Ramos (cell line): ENCODE data around the gene NUP42.
"Not testable (repeated sequence)": the region's sequence is repeated elsewhere in the genome, so short reads cannot be mapped to it uniquely, and the experiment has no call there.

Experiments used
- in situ Hi-C: fragments of 300-500 bp; cut with MboI; formaldehyde crosslinking; loops from one replicate; pipeline ENCODE4 v1.14.3; 2022; ENCODE audit warnings: low sequenced_read_pairs; ENCODE audit not compliant: unreplicated experiment

NUP42 gene

DNA sequence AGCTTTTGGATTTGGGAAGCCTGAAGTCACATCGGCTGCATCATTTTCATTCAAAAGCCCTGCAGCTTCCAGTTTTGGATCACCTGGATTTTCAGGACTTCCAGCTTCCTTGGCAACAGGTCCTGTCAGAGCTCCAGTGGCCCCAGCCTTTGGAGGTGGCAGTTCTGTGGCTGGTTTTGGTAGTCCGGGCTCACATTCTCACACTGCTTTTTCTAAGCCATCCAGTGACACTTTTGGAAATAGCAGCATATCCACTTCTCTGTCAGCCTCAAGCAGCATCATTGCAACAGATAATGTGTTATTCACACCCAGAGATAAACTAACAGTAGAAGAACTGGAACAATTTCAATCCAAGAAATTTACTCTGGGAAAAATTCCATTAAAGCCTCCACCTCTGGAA, 18.5 kb downstream of the NUP42 start:
- in situ Hi-C loops, result no loop called here

DNA sequence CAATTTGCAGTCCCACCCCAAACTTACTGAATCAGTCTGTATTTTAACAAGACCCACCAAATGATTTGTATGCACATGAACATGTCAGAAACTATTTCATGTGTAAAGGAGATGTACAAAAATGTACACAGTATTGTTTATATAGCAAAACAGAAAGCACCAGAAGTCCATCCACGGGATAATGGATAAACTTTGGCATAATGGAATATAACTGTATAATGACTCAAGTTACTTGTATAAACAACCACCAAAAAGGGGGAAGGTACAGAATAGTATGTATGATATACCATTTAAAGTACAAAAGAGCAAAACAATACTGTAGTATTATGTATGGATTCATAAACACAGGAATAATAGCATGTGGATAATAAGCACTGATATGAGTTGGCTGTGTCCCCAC, 22.4 kb downstream of the NUP42 start:
- in situ Hi-C loops, result no loop called here

DNA sequence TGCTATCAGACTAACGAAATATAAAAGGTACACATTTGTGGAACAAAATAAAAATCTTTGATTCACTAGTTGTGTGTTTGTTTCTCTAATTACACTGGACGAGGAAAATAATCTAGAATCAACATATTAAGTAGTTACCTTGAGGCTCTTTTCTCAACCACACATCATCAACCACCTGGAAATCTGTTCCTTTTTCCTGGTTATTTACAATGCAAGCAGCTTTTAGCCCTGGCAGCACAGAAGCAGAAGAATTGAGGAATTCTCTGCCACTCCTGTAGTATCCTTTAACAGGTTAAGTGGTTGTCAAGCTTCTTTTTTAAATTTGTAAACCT, 23.7 kb downstream of the NUP42 start:
- in situ Hi-C loops, result no loop called here

DNA sequence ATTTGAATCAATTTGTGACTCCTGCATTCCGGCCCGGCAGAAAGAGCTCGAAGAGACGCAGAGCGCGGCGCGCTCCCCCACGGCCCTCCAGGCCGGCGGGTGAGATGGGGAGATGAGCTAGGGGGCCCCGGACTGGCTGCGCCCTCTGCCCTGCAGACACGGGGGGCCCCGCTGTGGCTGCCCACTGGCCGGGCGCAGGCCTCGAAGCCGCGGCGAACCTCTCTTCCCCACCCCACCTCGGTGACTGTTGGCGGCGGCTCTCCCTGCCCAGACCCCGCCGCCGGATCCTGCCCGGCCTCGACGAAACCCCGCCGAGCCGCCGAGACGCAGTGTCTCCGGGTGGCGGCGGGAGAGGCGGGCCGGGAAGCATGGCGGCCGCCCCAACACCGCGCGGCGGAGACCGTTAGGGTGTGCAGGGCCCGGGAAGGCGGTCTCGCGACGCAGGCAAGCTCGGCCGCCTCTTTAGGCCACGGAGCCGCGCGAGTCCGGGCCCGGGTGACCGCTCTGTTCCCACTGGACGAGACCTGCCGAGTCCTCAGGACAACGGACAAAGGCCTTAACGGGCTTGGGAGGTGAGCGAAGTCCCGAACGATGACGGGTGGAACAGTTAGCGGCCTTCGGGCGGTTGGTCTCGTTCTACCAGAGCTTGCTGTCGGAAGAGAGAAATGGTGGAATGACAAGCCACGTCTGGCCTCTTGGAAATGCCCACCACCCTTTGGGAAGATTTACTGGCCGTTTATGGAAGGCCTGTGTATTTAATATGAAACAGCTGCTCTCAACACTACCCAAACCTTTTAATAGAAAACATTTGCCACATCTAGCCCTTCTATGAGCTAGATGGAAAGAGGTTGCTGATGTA, 24.3 kb downstream of the NUP42 start:
- in situ Hi-C loops, result no loop called here

DNA sequence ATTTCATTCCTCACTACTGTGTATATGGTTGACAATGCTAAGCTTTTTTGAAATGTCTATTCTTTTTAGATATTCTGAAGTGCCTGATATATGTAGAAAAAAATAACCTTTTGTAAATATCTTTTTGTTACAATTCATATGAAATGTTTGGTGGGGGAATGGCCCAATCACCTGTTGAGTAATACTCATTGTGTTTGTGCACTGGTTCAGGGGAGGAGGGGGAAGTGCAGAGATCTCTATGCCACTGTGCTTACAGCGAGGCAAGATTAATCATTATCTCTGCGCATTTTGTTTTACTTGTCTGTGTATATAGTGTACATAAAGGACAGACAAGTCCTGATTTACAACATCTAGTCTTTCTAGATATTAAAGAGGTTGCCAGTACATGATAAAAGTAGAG, 25.2 kb downstream of the NUP42 start:
- in situ Hi-C loops, result no loop called here

DNA sequence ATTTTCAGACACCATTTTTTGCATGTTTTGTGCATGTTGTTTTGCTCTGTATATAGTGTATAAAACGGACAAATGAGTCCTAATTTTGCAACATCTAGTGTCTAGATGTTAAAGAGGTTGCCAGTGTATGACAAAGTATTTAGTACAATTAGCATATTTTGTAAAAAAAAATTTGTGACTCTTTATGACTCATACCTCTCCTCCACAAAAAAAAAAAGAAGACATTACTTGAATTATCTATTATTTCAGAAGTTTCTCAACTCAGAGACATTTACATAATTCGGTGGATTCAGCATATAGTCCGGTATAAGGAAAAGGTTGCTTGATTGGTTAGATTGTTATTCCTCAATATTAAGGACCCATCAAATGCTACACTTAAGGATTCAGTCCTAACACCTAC, 26.0 kb downstream of the NUP42 start:
- in situ Hi-C loops, result no loop called here

DNA sequence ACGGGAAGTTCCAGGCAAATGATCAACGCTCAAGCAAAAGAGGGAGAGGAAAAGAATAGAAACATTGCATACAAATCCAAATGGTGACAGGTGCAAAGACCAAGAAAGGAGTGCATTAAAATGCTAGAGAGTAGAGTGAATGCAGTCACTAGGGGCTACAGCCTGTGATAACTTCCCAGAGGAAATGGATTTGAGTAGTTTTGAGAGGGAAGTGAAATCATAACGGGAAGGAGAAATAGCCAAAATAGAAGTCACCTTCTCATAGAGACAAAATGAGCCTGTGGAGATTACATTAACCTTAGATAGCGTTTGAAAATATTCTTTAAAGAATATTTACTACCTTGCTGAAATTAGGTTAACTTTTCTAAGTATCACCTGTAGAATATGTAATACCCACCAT, 26.5 kb downstream of the NUP42 start:
- in situ Hi-C loops, result no loop called here

DNA sequence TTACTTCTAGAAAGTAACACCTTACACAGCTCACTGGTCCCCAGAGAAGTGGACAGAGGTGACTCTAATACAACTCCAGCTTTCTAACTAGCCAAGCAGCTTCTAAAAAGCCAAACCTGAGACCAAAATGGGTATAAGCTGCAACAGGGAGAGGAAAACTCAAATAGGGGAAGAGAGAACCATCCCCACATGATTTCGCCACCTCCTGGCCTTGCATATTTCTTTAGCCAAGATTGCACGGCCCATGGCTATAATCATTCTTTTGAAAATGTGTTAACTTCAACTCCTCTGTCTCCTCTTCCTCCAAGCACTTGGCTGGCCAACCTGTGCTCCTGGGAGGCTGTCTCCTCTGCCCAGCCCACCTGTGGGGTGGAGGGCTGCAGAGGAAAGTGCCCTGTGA, 28.7 kb downstream of the NUP42 start:
- in situ Hi-C loops, result no loop called here

DNA sequence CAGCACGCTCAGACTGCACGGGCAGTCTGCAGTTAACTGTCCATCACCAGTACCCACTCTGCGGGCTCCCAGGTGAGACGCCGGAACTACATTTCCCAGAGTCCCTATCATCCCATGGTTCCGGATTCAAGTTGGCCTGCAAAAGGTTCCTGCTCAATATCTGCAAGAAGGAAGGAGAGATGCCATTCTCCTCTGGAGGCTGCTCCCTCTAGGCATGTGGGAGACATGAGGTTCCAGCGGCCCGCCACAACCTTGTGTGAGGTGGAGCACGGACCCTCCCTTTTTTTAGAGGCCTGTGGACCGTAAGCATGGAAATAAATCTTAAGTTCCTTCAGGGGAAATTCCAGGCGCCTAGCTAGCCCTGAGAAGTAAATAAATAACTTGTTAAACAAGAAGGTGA, 29.7 kb downstream of the NUP42 start:
- in situ Hi-C loops, result no loop called here

DNA sequence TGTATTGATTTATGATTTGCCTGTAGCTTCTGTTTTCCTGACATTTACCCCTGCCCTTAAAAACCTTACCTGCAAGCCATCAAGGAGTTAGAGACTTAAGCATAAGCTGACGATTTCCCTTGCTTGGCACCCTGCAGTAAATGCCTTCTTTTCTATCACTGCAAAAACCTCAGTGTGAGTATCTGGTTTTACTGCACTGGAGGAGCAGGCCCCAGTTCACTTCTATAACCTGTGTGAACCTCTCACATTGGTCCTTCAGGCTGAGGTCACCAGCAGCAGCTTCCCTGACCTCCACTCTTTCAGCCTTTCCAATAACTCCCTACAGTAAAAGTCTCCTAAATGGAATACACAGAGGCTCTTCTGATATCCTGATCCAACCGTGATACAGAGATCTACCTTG, 30.5 kb downstream of the NUP42 start:
- in situ Hi-C loops, result no loop called here

DNA sequence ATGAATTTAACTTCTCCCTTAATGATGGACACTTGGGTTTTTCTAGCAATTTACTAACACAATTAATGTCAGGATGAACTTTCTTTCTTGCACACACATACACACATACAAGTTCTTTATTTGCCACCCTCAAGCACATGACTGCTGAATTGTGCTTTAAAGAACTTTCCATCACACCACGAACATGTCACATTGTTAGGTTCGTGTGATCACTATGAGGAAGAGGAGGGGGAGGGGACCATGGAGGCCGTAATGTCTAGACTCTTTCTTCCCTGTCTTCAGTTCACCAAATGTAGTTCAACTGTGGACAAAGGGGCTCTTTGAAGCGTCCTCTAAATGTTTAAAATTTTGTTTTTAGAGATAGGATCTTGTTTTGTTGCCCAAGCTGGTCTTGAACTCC, 31.0 kb downstream of the NUP42 start:
- in situ Hi-C loops, result no loop called here

DNA sequence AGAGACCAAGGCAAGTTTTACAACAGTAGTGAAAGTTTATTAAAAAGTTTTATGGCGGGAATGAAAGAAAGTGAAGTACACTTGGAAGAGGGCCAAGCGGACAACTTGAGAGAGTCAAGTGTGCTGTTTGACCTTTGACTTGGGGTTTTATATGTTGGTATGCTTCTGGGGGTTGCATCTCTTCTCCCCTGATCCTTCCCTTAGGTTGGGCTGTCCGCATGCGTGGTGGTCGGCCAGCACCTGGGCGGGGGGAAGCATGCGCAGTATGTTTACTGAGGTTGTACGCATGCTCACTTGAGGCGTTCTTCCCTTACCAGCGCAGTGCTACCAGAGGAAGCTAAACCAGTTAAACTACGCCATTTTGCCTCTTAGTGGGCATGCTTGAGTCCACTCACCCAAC, 31.9 kb downstream of the NUP42 start:
- in situ Hi-C loops, result no loop called here

DNA sequence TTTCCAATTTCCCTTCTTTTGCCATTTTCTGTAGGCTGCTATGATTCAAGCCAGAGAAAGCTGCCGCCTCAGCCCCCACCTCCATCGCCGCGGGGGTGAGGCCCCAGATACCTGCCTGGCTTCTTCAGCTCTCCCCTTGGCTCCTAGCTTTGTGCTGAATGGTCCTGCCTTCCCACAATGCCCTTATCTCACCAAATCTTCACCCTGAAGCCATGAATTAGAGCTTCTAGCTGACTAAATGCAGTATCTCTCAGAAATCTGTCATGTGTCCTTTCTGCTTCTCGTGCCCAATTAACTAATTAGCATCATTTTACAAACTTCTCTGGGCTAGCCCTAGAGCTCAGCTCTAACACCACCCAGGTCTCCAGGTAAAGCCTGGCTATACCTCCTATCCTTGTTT, 32.6 kb downstream of the NUP42 start:
- in situ Hi-C loops, result no loop called here

DNA sequence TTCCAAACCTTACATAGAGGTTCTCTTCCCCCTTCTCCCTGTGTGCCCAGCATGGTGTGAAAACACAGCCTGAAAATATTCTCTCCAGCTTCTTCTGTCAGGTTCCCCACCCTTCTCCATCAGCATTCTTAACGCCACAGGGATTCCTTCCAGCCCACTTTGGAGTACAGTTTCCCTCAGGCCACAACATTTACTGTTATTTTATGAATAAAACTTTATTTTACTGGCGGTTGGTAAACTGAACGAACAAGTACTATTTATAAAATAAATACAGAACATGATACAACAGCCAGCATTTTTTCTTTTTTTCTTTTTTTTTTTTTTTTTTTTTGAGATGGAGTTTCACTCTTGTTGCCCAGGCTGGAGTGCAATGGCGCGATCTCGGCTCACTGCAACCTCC, 33.1 kb downstream of the NUP42 start:
- in situ Hi-C loops, result no loop called here

DNA sequence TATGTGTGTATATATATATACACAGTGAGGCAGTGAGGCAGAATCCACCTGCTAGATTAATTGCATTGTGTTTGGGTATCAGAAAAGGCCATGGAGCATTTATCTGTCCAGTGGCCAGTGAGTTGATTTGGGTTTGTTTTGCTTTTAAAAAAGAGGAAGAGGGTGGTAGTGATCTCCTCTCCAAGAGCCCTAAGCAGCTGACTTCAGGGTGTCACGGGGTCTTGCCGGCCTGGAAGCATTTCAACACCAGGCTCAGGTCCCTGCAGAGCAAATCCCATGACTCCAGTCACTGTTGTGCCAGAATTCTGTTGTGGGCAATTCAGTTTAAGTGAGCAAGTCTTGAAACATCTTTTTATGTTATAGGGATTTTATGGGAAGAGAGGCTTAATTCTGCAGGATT, 34.2 kb downstream of the NUP42 start:
- in situ Hi-C loops, result no loop called here

DNA sequence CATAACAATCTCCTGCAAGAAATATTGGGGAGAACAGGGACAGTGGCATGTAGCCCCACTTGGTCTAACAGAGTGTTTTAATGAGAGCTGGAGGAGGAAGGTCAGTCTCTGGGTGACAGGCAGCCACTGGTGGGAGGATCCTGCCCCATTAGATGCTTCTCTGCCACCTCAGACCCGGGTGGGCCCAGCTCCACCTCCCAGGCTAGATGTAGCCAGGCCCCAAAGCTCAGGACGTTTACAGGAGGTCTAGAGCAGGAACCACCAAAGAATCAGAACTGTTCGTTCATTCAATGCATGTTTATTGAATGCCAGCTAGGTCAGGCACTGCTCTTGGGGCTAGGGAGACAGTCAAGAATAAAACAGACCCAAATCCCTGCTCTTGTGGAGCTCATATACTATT, 36.3 kb downstream of the NUP42 start:
- in situ Hi-C loops, result no loop called here

DNA sequence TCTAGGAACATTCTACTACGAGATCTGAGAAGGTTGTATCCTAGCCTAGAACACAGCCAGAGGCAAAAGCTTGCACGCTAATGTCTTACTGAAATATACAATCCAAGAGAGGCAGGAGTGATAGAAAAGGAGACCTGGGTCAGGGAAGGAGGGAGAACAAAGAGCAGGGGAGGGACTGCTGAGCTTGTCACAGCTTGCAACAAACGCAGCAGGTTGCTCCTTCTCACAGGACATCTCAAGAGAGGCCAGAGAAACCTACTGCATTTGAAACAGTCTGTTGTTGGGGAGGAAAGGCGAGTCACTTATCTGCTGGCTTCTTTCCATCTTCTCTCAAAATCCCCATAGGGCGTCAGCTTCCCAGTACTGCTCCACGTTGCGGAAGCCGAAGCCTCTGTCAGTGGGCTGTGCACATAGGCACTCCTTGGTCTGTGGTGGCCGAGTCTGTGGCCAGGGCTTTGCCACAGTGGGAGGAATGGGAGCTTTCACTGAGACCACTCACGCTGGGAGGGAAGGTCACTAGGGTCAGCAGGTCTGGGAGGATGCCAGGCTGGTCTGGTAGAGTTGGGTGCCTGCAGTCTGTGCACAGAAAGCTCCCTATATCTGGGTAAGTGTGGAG, 39.0 kb downstream of the NUP42 start:
- in situ Hi-C loops, result no loop called here

DNA sequence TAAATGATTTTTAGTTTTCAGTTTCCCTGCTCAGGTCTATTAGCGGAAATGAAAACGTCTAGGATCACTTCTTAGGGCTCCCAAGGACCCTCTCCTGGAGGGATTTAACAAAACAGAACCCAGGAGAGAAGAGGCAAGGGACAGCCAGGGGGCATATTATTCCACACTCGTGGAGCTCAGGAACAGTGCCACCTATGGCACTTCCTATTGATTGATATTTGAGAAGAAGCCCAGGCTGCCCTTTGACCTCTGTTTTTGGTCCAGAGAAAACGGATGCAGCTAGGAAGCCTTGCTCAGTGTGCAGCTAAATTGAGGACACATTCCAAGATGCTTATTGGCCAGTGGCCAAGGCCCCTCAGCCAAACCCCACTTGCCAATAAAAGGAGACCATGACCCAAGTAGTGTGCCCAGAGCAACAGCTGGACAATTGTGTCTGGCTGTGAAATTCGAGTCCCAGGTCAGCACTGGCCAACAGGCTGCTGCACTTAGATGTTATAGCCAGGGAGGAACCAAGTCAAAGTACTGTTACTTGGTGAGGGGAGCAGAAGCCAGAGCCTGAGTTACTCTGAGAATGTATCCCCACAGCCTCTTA, 40.7 kb downstream of the NUP42 start:
- in situ Hi-C loops, result no loop called here

DNA sequence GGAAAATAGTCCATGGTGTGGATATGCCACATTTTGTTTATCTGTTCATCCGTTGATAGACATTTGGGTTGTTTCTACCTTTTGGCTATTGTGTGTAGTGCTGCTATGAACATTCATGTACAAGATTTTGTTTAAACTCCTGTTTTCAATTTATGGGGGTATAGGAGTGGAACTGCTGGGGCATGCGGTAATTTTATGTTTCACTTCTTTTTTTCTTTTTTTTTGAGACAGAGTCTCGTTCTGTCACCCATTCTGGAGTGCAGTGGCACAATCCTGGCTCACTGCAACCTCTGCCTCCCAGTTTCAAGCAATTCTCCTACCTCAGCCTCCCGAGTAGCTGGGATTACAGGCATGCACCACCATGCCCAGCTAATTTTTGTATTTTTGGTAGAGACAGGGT, 42.5 kb downstream of the NUP42 start:
- in situ Hi-C loops, result not testable (repeated sequence)

DNA sequence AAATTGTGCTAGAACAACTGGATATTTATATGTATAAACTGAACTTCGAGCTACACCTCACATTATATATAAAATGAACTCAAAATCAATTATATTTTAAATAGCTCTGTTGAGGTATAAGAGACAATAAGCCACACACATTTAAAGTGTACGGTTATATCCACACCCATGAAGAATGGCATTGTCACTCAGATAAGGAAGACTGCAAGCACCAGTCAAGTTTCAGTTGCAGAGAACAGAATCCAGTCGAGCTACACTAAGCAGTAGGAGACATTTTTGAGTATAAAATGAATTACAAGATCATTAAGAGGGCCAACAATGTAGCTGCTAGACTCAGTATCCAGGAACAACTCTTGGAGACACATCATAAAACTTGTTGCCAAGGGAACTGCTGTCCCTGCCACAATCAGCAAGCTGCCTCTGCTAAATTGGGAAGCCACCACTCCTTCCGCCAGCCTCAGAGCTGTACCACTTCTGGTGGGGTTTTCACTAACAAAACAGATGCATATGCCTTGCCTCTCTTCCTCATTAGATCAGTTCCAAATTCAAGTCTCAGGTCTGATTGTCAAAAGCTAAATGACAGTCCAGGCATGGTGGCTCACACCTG, 45.1 kb downstream of the NUP42 start:
- in situ Hi-C loops, result no loop called here

DNA sequence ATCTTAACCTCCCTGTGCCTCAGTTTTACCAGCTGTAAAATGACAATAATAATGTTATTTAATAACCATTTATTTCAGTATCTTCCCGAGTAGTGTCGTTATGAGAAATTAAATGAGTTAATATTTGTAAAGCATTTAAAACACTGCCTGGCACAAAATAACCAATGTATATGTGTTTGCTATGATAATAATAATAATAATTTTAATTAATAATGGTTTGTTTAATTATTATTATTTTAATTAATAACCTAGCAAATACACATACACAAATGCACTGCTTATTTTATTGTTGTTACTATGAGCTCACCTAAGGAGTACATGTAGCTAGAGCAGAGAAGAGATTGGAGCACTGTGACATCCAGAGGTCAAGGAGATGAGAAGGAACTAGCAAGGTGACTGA, 46.6 kb downstream of the NUP42 start:
- in situ Hi-C loops, result no loop called here
